Measurements from ENCODE around the gene CDH10. TPM values are rescaled to one million over a fixed set of nuclear protein-coding genes. Genes with fewer than 3 reads are reported as not detected.

The CDH10 gene
- total and polyA plus RNA-seq, 7 donors: under 0.01 to 0.54 (median 0.24) TPM; not detected in 3

GRCh38 chr5:24616566-24616965, 28.2 kb downstream of the CDH10 start:
- intact Hi-C loops (cut with DNase I): no loop called here
- TF ChIP-seq EP300 (IDR thresholded peaks at IDR 0.05) (no peak), POLR2AphosphoS5 (IDR thresholded peaks at IDR 0.05) (no peak), POLR2A (IDR thresholded peaks at IDR 0.05) (no peak), CTCF (IDR thresholded peaks at IDR 0.05) (no peak)
- Histone ChIP-seq H3K27me3 (no peaks in the 10 kb centered on the region), H3K36me3 (no peaks in the 10 kb centered on the region), H3K4me3 (no peak overlapping the region), H3K27ac (no peak overlapping the region), H3K9me3 (no peaks in the 10 kb centered on the region), H3K4me1 (no peaks in the 10 kb centered on the region)
- 59 to 87% methylated on average over 1 of the region's 1 CpG for WGBS, 2 donors
- DNase-seq: no peak

- Histone ChIP-seq H3K4me1 (no peaks in the 10 kb centered on the region), H3K4me3 (no peak overlapping the region), H3K27me3 (no peaks in the 10 kb centered on the region), H3K36me3 (no peaks in the 10 kb centered on the region), H3K27ac (no peak overlapping the region), H3K9me3 (no peaks in the 10 kb centered on the region)
- 50 to 66% methylated on average over 4 of the region's 4 CpGs for WGBS, 2 donors
- no peak for DNase-seq
- intact Hi-C loops (cut with DNase I): no loop called here
- TF ChIP-seq POLR2AphosphoS5 (IDR thresholded peaks at IDR 0.05): no peak
- no peak for TF ChIP-seq CTCF (IDR thresholded peaks at IDR 0.05)
- no peak for TF ChIP-seq POLR2A (IDR thresholded peaks at IDR 0.05)
- TF ChIP-seq EP300 (IDR thresholded peaks at IDR 0.05): no peak
Observed at GRCh38 chr5:24615159-24615558, 29.6 kb downstream of the CDH10 start.

- WGBS, 2 donors: 93 to 95% methylated on average over 14 of the region's 14 CpGs
Observed at GRCh38 chr5:24609706-24610105, 35.1 kb downstream of the CDH10 start.

GRCh38 chr5:24606971-24607370, 37.8 kb downstream of the CDH10 start:
- TF ChIP-seq POLR2A (IDR thresholded peaks at IDR 0.05): no peak
- no peak for TF ChIP-seq POLR2AphosphoS5 (IDR thresholded peaks at IDR 0.05)
- TF ChIP-seq CTCF (IDR thresholded peaks at IDR 0.05): no peak
- TF ChIP-seq EP300 (IDR thresholded peaks at IDR 0.05): no peak
- Histone ChIP-seq H3K4me3 (no peak overlapping the region), H3K4me1 (no peaks in the 10 kb centered on the region), H3K27ac (no peak overlapping the region), H3K9me3 (no peaks in the 10 kb centered on the region), H3K36me3 (no peaks in the 10 kb centered on the region), H3K27me3 (no peaks in the 10 kb centered on the region)
- DNase-seq: no peak
- 79 to 83% methylated on average over 3 of the region's 3 CpGs for WGBS, 2 donors
- intact Hi-C loops (cut with DNase I): no loop called here

More at GRCh38 chr5:24609706-24610105, 35.1 kb downstream of the CDH10 start:
- no peak overlapping the region for H3K4me3 ChIP-seq
- no peaks in the 10 kb centered on the region for H3K9me3 ChIP-seq
- no peaks in the 10 kb centered on the region for H3K36me3 ChIP-seq
- no peak for DNase-seq
- H3K27me3 ChIP-seq: no peaks in the 10 kb centered on the region
- TF ChIP-seq CTCF (IDR thresholded peaks at IDR 0.05): no peak
- TF ChIP-seq EP300 (IDR thresholded peaks at IDR 0.05): no peak
- TF ChIP-seq POLR2A (IDR thresholded peaks at IDR 0.05): no peak
- TF ChIP-seq POLR2AphosphoS5 (IDR thresholded peaks at IDR 0.05): no peak
- H3K27ac ChIP-seq: no peak overlapping the region
- intact Hi-C loops (cut with DNase I): no loop called here
- no peaks in the 10 kb centered on the region for H3K4me1 ChIP-seq

GRCh38 chr5:24602188-24602587, 42.6 kb downstream of the CDH10 start:
- no peak for DNase-seq
- no peaks in the 10 kb centered on the region for H3K9me3 ChIP-seq
- H3K4me3 ChIP-seq: no peak overlapping the region
- TF ChIP-seq EP300 (IDR thresholded peaks at IDR 0.05) (no peak), POLR2AphosphoS5 (IDR thresholded peaks at IDR 0.05) (no peak), POLR2A (IDR thresholded peaks at IDR 0.05) (no peak), CTCF (IDR thresholded peaks at IDR 0.05) (no peak)
- intact Hi-C loops (cut with DNase I): no loop called here
- H3K27ac ChIP-seq: no peak overlapping the region
- H3K4me1 ChIP-seq: no peaks in the 10 kb centered on the region
- H3K36me3 ChIP-seq: no peaks in the 10 kb centered on the region
- H3K27me3 ChIP-seq: no peaks in the 10 kb centered on the region
- 68 to 87% methylated on average over 2 of the region's 2 CpGs for WGBS, 2 donors

Measured in sigmoid colon (tissue), 7 donors.